ENCODE results near the gene VWCE.

GRCh38 chr11:61273178-61274078, 21.7 kb downstream of the VWCE start:
- TF ChIP-seq CTCF (conservative IDR thresholded peaks at IDR 0.05) (no peak), EZH2 (IDR thresholded peaks at IDR 0.05; ENCODE audit: low read depth) (no peak)

Data from PC-9 (cell line).